GM19452 (cell line): ENCODE data around the gene CHST6.
"Not testable (repeated sequence)": the region's sequence is repeated elsewhere in the genome, so short reads cannot be mapped to it uniquely, and the experiment has no call there.

Source experiments
- ATAC-seq: cut with Tn5 transposase; IDR thresholded peaks from one replicate; pipeline ENCODE4 v1.9.1; 2021; ENCODE audit not compliant: unreplicated experiment

CHST6 gene

GRCh38 chr16:75503801-75504200 lies 8.6 kb upstream of the CHST6 start:
- ATAC-seq, result no peak

GRCh38 chr16:75502916-75503605 lies 7.8 kb upstream of the CHST6 start:
- ATAC-seq, result no peak

- not testable (repeated sequence) for ATAC-seq
Measured at GRCh38 chr16:75501820-75502219, 6.6 kb upstream of the CHST6 start.

- no peak for ATAC-seq
Measured at GRCh38 chr16:75501359-75501758, 6.1 kb upstream of the CHST6 start.

GRCh38 chr16:75498605-75499322 lies 3.5 kb upstream of the CHST6 start:
- ATAC-seq, result not testable (repeated sequence)

GRCh38 chr16:75497558-75497957 lies 2.3 kb upstream of the CHST6 start:
- ATAC-seq, result no peak

- ATAC-seq, result no peak
Measured at GRCh38 chr16:75494661-75495075, 573 bp downstream of the CHST6 start.

- no peak for ATAC-seq
Measured at GRCh38 chr16:75494184-75494583, 1.1 kb downstream of the CHST6 start.

- ATAC-seq, result no peak
Measured at GRCh38 chr16:75491876-75492275, 3.4 kb downstream of the CHST6 start.

GRCh38 chr16:75488322-75488721 lies 6.9 kb downstream of the CHST6 start:
- no peak for ATAC-seq

- ATAC-seq, result peak; percentile 51
Measured at GRCh38 chr16:75486676-75487313, 8.4 kb downstream of the CHST6 start.

GRCh38 chr16:75486014-75486675 lies 9.1 kb downstream of the CHST6 start:
- no peak for ATAC-seq

- ATAC-seq, result peak; percentile 48
Measured at GRCh38 chr16:75485230-75486013, 9.8 kb downstream of the CHST6 start.

- ATAC-seq, result no peak
Measured at GRCh38 chr16:75483222-75483621, 12.0 kb downstream of the CHST6 start.

GRCh38 chr16:75482434-75483205 lies 12.6 kb downstream of the CHST6 start:
- no peak for ATAC-seq

- no peak for ATAC-seq
Measured at GRCh38 chr16:75481475-75481874, 13.8 kb downstream of the CHST6 start.

- no peak for ATAC-seq
Measured at GRCh38 chr16:75479421-75479990, 15.7 kb downstream of the CHST6 start.

GRCh38 chr16:75478480-75479345 lies 16.5 kb downstream of the CHST6 start:
- ATAC-seq, result no peak
